Ishikawa (cell line): ENCODE data around the gene TIE1.

Source experiments
- CEBPB ChIP-seq: IDR thresholded peaks from 2 replicates; pipeline ENCODE4 v1.6.1; 2012
- CREB1 ChIP-seq: IDR thresholded peaks from 2 replicates; pipeline ENCODE4 v1.6.1; 2012; ENCODE audit warnings: low read depth
- EGR1 ChIP-seq: IDR thresholded peaks from 2 replicates; pipeline ENCODE4 v1.6.1; 2012
- EP300 ChIP-seq: IDR thresholded peaks from 2 replicates; pipeline ENCODE4 v1.6.1; 2012; ENCODE audit warnings: borderline replicate concordance
- FOXM1 ChIP-seq: IDR thresholded peaks from 2 replicates; pipeline ENCODE4 v1.6.1; 2012; ENCODE audit warnings: low read depth, borderline replicate concordance
- MAX ChIP-seq: IDR thresholded peaks from 2 replicates; pipeline ENCODE4 v1.6.1; 2012
- NFIC ChIP-seq: IDR thresholded peaks from 2 replicates; pipeline ENCODE4 v1.6.1; 2012
- RAD21 ChIP-seq: IDR thresholded peaks from 2 replicates; pipeline ENCODE4 v1.6.1; 2012; ENCODE audit warnings: low read depth
- TAF1 ChIP-seq: IDR thresholded peaks from 2 replicates; pipeline ENCODE4 v1.6.1; 2012; ENCODE audit warnings: low read depth, mild to moderate bottlenecking
- TCF12 ChIP-seq: IDR thresholded peaks from 2 replicates; pipeline ENCODE4 v1.6.1; 2012; ENCODE audit warnings: low read depth
- TEAD4 ChIP-seq: IDR thresholded peaks from 2 replicates; pipeline ENCODE4 v1.6.1; 2012
- YY1 ChIP-seq: IDR thresholded peaks from 2 replicates; pipeline ENCODE4 v1.6.1; 2012; ENCODE audit warnings: low read depth
- ZBTB7A ChIP-seq: IDR thresholded peaks from 2 replicates; pipeline ENCODE4 v1.6.1; 2012; ENCODE audit warnings: low read depth
- TF ChIP-seq, protein P1 (sequence below): IDR thresholded peaks from 2 replicates; pipeline ENCODE4 v1.6.1; 2012; ENCODE audit warnings: low read depth, mild to moderate bottlenecking
- TF ChIP-seq, protein P2 (sequence below): IDR thresholded peaks from 2 replicates; pipeline ENCODE4 v1.6.1; 2012

The TIE1 gene

GRCh38 chr1:43346636-43347035 is 45.9 kb downstream of the TIE1 start:
- no peak for TF ChIP-seq YY1
- no peak for TF ChIP-seq EP300
- TF ChIP-seq EGR1, result no peak
- no peak for TF ChIP-seq TCF12
- TF ChIP-seq CEBPB, result no peak
- TF ChIP-seq TAF1, result no peak
- TF ChIP-seq ZBTB7A, result no peak
- no peak for TF ChIP-seq NFIC
- TF ChIP-seq, protein P1, sequence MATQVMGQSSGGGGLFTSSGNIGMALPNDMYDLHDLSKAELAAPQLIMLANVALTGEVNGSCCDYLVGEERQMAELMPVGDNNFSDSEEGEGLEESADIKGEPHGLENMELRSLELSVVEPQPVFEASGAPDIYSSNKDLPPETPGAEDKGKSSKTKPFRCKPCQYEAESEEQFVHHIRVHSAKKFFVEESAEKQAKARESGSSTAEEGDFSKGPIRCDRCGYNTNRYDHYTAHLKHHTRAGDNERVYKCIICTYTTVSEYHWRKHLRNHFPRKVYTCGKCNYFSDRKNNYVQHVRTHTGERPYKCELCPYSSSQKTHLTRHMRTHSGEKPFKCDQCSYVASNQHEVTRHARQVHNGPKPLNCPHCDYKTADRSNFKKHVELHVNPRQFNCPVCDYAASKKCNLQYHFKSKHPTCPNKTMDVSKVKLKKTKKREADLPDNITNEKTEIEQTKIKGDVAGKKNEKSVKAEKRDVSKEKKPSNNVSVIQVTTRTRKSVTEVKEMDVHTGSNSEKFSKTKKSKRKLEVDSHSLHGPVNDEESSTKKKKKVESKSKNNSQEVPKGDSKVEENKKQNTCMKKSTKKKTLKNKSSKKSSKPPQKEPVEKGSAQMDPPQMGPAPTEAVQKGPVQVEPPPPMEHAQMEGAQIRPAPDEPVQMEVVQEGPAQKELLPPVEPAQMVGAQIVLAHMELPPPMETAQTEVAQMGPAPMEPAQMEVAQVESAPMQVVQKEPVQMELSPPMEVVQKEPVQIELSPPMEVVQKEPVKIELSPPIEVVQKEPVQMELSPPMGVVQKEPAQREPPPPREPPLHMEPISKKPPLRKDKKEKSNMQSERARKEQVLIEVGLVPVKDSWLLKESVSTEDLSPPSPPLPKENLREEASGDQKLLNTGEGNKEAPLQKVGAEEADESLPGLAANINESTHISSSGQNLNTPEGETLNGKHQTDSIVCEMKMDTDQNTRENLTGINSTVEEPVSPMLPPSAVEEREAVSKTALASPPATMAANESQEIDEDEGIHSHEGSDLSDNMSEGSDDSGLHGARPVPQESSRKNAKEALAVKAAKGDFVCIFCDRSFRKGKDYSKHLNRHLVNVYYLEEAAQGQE, result no peak
- TF ChIP-seq, protein P2, sequence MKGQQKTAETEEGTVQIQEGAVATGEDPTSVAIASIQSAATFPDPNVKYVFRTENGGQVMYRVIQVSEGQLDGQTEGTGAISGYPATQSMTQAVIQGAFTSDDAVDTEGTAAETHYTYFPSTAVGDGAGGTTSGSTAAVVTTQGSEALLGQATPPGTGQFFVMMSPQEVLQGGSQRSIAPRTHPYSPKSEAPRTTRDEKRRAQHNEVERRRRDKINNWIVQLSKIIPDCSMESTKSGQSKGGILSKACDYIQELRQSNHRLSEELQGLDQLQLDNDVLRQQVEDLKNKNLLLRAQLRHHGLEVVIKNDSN, result no peak
- TF ChIP-seq CREB1, result no peak
- no peak for TF ChIP-seq RAD21
- no peak for TF ChIP-seq FOXM1
- TF ChIP-seq MAX, result no peak
- TF ChIP-seq TEAD4, result no peak

DNA sequence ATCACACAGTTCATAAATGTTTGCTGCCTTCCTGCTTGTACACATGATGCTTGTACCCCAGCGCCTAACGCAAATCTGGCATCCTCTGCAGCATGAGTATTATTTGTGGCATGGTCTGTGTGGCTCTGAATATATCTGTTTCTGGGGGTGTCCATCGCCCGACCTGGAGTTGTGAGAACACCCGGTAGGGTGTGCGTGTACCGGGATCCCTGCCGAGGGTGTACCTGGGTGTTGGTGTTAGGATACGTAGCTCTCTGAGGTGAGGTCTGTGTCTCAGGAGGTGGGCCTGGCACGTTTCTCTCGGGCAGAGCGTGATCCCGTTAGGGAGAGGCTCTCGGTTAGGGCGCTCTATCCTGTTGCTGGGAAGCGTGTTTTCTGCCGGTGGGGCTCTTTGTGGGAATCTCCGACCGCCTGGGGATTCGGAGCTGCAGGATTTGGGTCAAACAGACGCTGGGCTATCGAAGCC is 47.6 kb downstream of the TIE1 start:
- TF ChIP-seq, protein P1, result no peak
- TF ChIP-seq, protein P2, result no peak
- TF ChIP-seq MAX (no peak), TAF1 (no peak), EP300 (no peak), FOXM1 (no peak), RAD21 (no peak), EGR1 (no peak), CEBPB (no peak), TCF12 (no peak), ZBTB7A (no peak), YY1 (no peak), NFIC (no peak), TEAD4 (no peak), CREB1 (no peak)

DNA sequence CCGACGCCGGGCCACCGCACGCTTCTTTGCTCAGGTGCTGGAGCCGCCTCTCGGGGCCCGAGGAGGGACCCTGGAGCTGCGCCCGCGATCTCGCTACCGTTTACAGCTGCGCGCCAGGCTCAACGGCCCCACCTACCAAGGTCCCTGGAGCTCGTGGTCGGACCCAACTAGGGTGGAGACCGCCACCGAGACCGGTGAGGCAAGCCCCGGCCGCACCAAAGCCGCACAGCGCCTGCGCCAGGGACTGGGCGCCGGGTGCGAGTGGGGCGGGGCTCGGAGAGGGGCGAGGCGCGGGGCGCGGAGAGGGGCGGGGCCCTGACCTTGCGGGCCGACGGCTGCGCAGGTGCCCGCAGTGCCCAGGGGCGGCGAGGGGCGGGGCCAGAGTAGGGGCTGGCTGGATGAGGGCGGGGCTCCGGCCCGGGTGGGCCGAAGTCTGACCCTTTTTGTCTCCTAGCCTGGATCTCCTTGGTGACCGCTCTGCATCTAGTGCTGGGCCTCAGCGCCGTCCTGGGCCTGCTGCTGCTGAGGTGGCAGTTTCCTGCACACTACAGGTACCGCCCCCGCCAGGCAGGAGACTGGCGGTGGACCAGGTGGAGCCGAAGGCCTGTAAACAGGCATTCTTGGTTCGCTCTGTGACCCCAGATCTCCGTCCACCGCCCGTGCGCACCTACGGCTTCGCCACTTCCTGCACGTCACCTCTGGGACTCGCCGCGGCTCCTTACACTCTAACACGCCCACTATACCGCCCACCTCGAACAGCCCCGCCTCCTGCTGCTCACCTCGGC is 48.2 kb downstream of the TIE1 start:
- TF ChIP-seq, protein P2, result peak; percentile 17; the same call in 1 of the 2 replicates
- TF ChIP-seq TEAD4 (0 out of 2 replicates have a peak, but pooled peaks have one; percentile 21), TCF12 (no peak), CREB1 (peak; percentile 60), ZBTB7A (no peak), RAD21 (no peak), TAF1 (peak; percentile 49), EP300 (no peak), MAX (peak; percentile 87), YY1 (peak; percentile 39), NFIC (no peak), CEBPB (no peak), EGR1 (peak; percentile 76), FOXM1 (no peak)
- TF ChIP-seq, protein P1, result no peak
